ENCODE results near the gene QSOX2. TPM values are rescaled to one million over a fixed set of nuclear protein-coding genes. Genes with fewer than 3 reads are reported as not detected.
A peak's percentile ranks its signal among the peaks of the same experiment; 100 is the strongest.

The QSOX2 gene
- polyA plus RNA-seq, 2 of the 4 experiments (the other 2 are of a cell fraction) = 22.3 to 30.2 TPM

GRCh38 chr9:136225748-136226679 lies 19.6 kb downstream of the QSOX2 start:
- DNase-seq (ENCODE audit: low read depth in 1 of 2, low spot score in 1 of 2) (peak; percentile 72 to 74), ATAC-seq (peak; percentile 91 to 95), FAIRE-seq (no peak)
- Histone ChIP-seq H3K4me2 (no peak overlapping the region), H3K9me3 (no peaks in the 10 kb centered on the region), H3K27ac (no peak overlapping the region), H3K4me1 (peaks cover 18% of the 10 kb centered on the region), H3K4me3 (no peak overlapping the region)
- TF ChIP-seq KDM1A (IDR thresholded peaks at IDR 0.05; ENCODE audit: low read depth) (no peak), ZC3H11A (IDR thresholded peaks at IDR 0.05) (no peak), MAZ (IDR thresholded peaks at IDR 0.05; ENCODE audit: borderline replicate concordance, low read depth, low read length) (no peak), RAD21 (conservative IDR thresholded peaks at IDR 0.05 in 1 of 2, IDR thresholded peaks at IDR 0.05 in 1 of 2) (peak; percentile 36 to 58; a peak in 4 of 5 replicates), HOXB5 (CRISPR knock-in tag; IDR thresholded peaks at IDR 0.05) (no peak), BHLHE40 (IDR thresholded peaks at IDR 0.05; ENCODE audit: low read depth, low read length) (0 out of 2 replicates have a peak, but pooled peaks have one; percentile 5), SMC3 (IDR thresholded peaks at IDR 0.05) (peak; percentile 65), PBX3 (IDR thresholded peaks at IDR 0.05) (no peak), ZNF302 (CRISPR knock-in tag; IDR thresholded peaks at IDR 0.05) (no peak), CTCF (IDR thresholded peaks at IDR 0.05) (peak; percentile 72), SREBF2 (IDR thresholded peaks at IDR 0.05) (no peak), EP300 (IDR thresholded peaks at IDR 0.05) (no peak), FOSL2 (IDR thresholded peaks at IDR 0.05) (no peak), FOSL2 (CRISPR knock-in tag; IDR thresholded peaks at IDR 0.05) (no peak)
- POLR2A ChIA-PET = no interaction called here
- CTCF ChIA-PET = interaction anchor here (0.5 to 6.4 kb wide), 34 partner anchors 9 to 362 kb away, joined by 3 to 61 read pairs (median 4); no protein-coding TSS in a partner anchor
- WGBS (ENCODE audit: missing lambda C conversion rate) = 63% methylated on average over 23 of the region's 30 CpGs

DNA sequence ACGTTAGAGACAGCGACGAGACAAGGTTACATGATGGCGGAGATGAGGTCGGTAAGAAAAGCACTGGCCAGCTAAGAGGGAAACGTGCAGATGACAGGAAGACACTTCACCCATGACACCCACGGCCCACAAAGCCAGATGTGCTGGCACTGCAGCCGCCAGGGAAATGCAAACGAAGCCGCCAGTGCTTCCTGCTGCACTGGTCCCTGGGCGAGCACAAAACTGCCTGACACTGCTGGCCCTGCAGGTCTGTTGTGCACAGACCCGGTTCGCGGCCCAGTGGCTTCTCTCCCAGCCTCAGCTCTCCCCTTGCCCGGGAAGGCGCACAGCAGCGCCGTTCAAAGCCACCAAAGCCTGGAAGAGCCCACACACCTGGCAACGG lies 20.3 kb downstream of the QSOX2 start:
- FAIRE-seq = no peak
- Histone ChIP-seq H3K9me3 (no peaks in the 10 kb centered on the region), H3K4me3 (no peak overlapping the region), H3K4me2 (no peak overlapping the region), H3K27ac (no peak overlapping the region), H3K4me1 (peaks cover 25% of the 10 kb centered on the region)
- no peak for DNase-seq (ENCODE audit: low read depth in 1 of 2, low spot score in 1 of 2)
- no peak for TF ChIP-seq BHLHE40 (IDR thresholded peaks at IDR 0.05; ENCODE audit: low read depth, low read length)
- TF ChIP-seq HOXA7 (CRISPR knock-in tag; IDR thresholded peaks at IDR 0.05) = no peak
- TF ChIP-seq FOSB (CRISPR knock-in tag; IDR thresholded peaks at IDR 0.05) = no peak
- no peak for ATAC-seq
- WGBS (ENCODE audit: missing lambda C conversion rate) = 90% methylated on average over 15 of the region's 19 CpGs
- POLR2A ChIA-PET = no interaction called here
- CTCF ChIA-PET = interaction anchor here (0.6 to 6.4 kb wide), 29 partner anchors 9 to 362 kb away, joined by 3 to 61 read pairs (median 5); no protein-coding TSS in a partner anchor

GRCh38 chr9:136223871-136224640 lies 21.6 kb downstream of the QSOX2 start:
- TF ChIP-seq RAD21 (conservative IDR thresholded peaks at IDR 0.05 in 1 of 2, IDR thresholded peaks at IDR 0.05 in 1 of 2) (no peak), HEYL (CRISPR knock-in tag; IDR thresholded peaks at IDR 0.05) (no peak), BHLHE40 (IDR thresholded peaks at IDR 0.05; ENCODE audit: low read depth, low read length) (no peak), FOSL2 (IDR thresholded peaks at IDR 0.05) (no peak), FOSL2 (CRISPR knock-in tag; IDR thresholded peaks at IDR 0.05) (no peak), CHD2 (IDR thresholded peaks at IDR 0.05; ENCODE audit: low read length, partially characterized antibody) (no peak), POLR2AphosphoS2 (conservative IDR thresholded peaks at IDR 0.05; ENCODE audit: low read length) (no peak), HOXB13 (CRISPR knock-in tag; IDR thresholded peaks at IDR 0.05; ENCODE audit: low read depth) (no peak), MYC (IDR thresholded peaks at IDR 0.05; ENCODE audit: borderline replicate concordance, low read length) (no peak), HOXA7 (CRISPR knock-in tag; IDR thresholded peaks at IDR 0.05) (no peak), HES2 (IDR thresholded peaks at IDR 0.05) (no peak), EHMT2 (IDR thresholded peaks at IDR 0.05; ENCODE audit: low read depth) (no peak), EHF (CRISPR knock-in tag; IDR thresholded peaks at IDR 0.05) (no peak), RNF2 (IDR thresholded peaks at IDR 0.05; ENCODE audit: borderline replicate concordance, low read depth) (no peak)
- H3K4me1 ChIP-seq = peaks cover 32% of the 10 kb centered on the region
- FAIRE-seq (no peak), DNase-seq (ENCODE audit: low read depth in 1 of 2, low spot score in 1 of 2) (no peak), ATAC-seq (no peak)
- H3K4me3 ChIP-seq = no peak overlapping the region
- no peak overlapping the region for H3K4me2 ChIP-seq
- WGBS (ENCODE audit: missing lambda C conversion rate) = 94% methylated on average over 27 of the region's 30 CpGs
- ChIA-PET POLR2A (no interaction called here), CTCF (interaction anchor here (0.6 to 6.4 kb wide), 23 partner anchors 8 to 360 kb away, joined by 3 to 61 read pairs (median 4); no protein-coding TSS in a partner anchor)
- no peak overlapping the region for H3K27ac ChIP-seq
- no peaks in the 10 kb centered on the region for H3K9me3 ChIP-seq
